Measurements from ENCODE around the gene POPDC2.

GRCh38 chr3:119596398-119596797 is 64.0 kb downstream of the POPDC2 start:
- TF ChIP-seq SIN3A (IDR thresholded peaks at IDR 0.05; ENCODE audit: borderline replicate concordance, insufficient read depth, low read depth, low read length) (no peak), CTCF (IDR thresholded peaks at IDR 0.05) (no peak)

All from Panc1 (cell line).